HCT116 (cell line): ENCODE data around the gene CYP2A13. TPM values are rescaled to one million over a fixed set of nuclear protein-coding genes. Genes with fewer than 3 reads are reported as not detected.

Experiments
- ATAC-seq: fragments of 200-7000 bp; cut with Tn5 transposase; 2 replicates; pipeline ENCODE4 v1.9.1; 2020; ENCODE audit warnings: mild to moderate bottlenecking, moderate library complexity
- BruUV-seq: library from RNA; stranded (reverse); fragments of 400-500 nt; replicated peaks from 2 replicates; lab custom pipeline; 2021; lab: Mats Ljungman, UMichigan
- CTCF ChIA-PET: fragments of 300-600 bp; sonication (Branson Sonifier 250); formaldehyde crosslinking; loops from one replicate; lab custom pipeline; 2021; ENCODE audit warnings: antibody characterized with exemption; lab: Charles Lee
- POLR2A ChIA-PET: fragments of 300-600, 350-600 bp; sonication (Branson Sonifier 250); formaldehyde crosslinking; loops from one replicate; lab custom pipeline; 2021; ENCODE audit warnings: antibody characterized with exemption; lab: Charles Lee
- RAD21 ChIA-PET, 2 experiments: fragments of 300-600 bp; sonication (Branson Sonifier 250); formaldehyde crosslinking; loops; one replicate each; lab custom pipeline; 2023; ENCODE audit warnings: low total read pairs in 2 of 2; ENCODE audit not compliant: uncharacterized antibody in 2 of 2, unreplicated experiment in 2 of 2, low non-redundant PET in 1 of 2; lab: Charles Lee
- DNase-seq: peaks from one replicate; pipeline ENCODE4 v3.0.0-alpha.2; 2010; ENCODE audit warnings: low read depth, low spot score
- H2AFZ ChIP-seq: fragments of 200-600 bp; shearing (Covaris generic), sonication (generic); 2 replicates; pipeline ENCODE4 v1.6.1; 2017; ENCODE audit warnings: low read depth, mixed run types, mixed read lengths, antibody characterized with exemption, low read length; ENCODE audit not compliant: poor library complexity, severe bottlenecking
- H3K27ac ChIP-seq: 2 replicates; pipeline ENCODE4 v1.5.1; 2012; ENCODE audit warnings: low read depth, low read length
- H3K27me3 ChIP-seq: fragments of 200-600 bp; sonication (generic); 2 replicates; pipeline ENCODE4 v1.6.1; 2016; ENCODE audit warnings: mixed run types, low read length, mixed read lengths; ENCODE audit not compliant: insufficient read depth
- H3K36me3 ChIP-seq, 2 experiments: fragments of 200-500 bp in 1 of 2; fragments of 200-600 bp in 1 of 2; sonication (Bioruptor generic) in 1 of 2; sonication (generic) in 1 of 2; 2 replicates each; pipeline versions ENCODE4 v1.5.1 to v1.6.1; 2014 to 2016; ENCODE audit warnings: low read length in 2 of 2, inconsistent platforms in 1 of 2, mixed read lengths in 1 of 2, mixed run types in 1 of 2; ENCODE audit not compliant: insufficient read depth in 2 of 2, control insufficient read depth in 1 of 2
- H3K4me1 ChIP-seq, 2 experiments: fragments of 200-600 bp in 1 of 2; sonication (generic) in 1 of 2; 2 replicates each; pipeline versions ENCODE4 v1.5.1 to v1.6.1; 2012 to 2017; ENCODE audit warnings: low read length in 2 of 2, inconsistent platforms in 1 of 2, mild to moderate bottlenecking in 1 of 2, mixed read lengths in 1 of 2, mixed run types in 1 of 2, moderate library complexity in 1 of 2; ENCODE audit not compliant: insufficient read depth in 2 of 2, control insufficient read depth in 1 of 2
- H3K4me2 ChIP-seq: fragments of 200-600 bp; sonication (generic); 2 replicates; pipeline ENCODE4 v1.6.1; 2017; ENCODE audit warnings: mixed run types, low read length, mixed read lengths
- H3K4me3 ChIP-seq, 2 experiments: fragments of 200-600 bp in 1 of 2; sonication (generic) in 1 of 2; replicated peaks in 1 of 2; 2 replicates each; pipeline ENCODE4 v1.5.1; 2011 to 2016; ENCODE audit warnings: low read length in 2 of 2, control low read depth in 1 of 2, low read depth in 1 of 2, mild to moderate bottlenecking in 1 of 2, mixed read lengths in 1 of 2, mixed run types in 1 of 2
- H3K79me2 ChIP-seq: fragments of 200-600 bp; sonication (generic); 2 replicates; pipeline ENCODE4 v1.6.1; 2017; ENCODE audit warnings: mild to moderate bottlenecking, mixed run types, low read length, moderate library complexity, mixed read lengths; ENCODE audit not compliant: insufficient read depth
- H3K9ac ChIP-seq: fragments of 200-600 bp; sonication (generic); 2 replicates; pipeline ENCODE4 v1.6.1; 2016; ENCODE audit warnings: low read length, mixed read lengths
- H3K9me2 ChIP-seq: fragments of 200-600 bp; sonication (generic), shearing (Covaris generic); 2 replicates; pipeline ENCODE4 v1.6.1; 2017; ENCODE audit warnings: mixed run types, mild to moderate bottlenecking, moderate library complexity; ENCODE audit not compliant: insufficient read depth
- H3K9me3 ChIP-seq, 2 experiments: fragments of 200-500 bp in 1 of 2; fragments of 200-600 bp in 1 of 2; sonication (Bioruptor generic) in 1 of 2; sonication (generic) in 1 of 2; 2 replicates each; pipeline ENCODE4 v1.6.1; 2014 to 2017; ENCODE audit warnings: low read length in 2 of 2, mixed read lengths in 2 of 2, inconsistent platforms in 1 of 2, low read depth in 1 of 2, mild to moderate bottlenecking in 1 of 2, mixed run types in 1 of 2, moderate library complexity in 1 of 2; ENCODE audit not compliant: control insufficient read depth in 1 of 2, insufficient read depth in 1 of 2
- H4K20me1 ChIP-seq: fragments of 200-600 bp; sonication (generic), shearing (Covaris generic); 2 replicates; pipeline ENCODE4 v1.6.1; 2017; ENCODE audit warnings: mixed run types, mild to moderate bottlenecking, moderate library complexity; ENCODE audit not compliant: insufficient read depth
- CBX3 ChIP-seq: IDR thresholded peaks from 2 replicates; pipeline ENCODE4 v1.6.1; 2012; ENCODE audit warnings: low read depth
- CEBPB ChIP-seq: IDR thresholded peaks from 2 replicates; pipeline ENCODE4 v1.6.1; 2012; ENCODE audit warnings: low read depth
- EGR1 ChIP-seq: IDR thresholded peaks from 2 replicates; pipeline ENCODE4 v1.6.1; 2012; ENCODE audit warnings: low read depth
- ELF1 ChIP-seq: IDR thresholded peaks from 2 replicates; pipeline ENCODE4 v1.6.1; 2012; ENCODE audit warnings: low read depth, borderline replicate concordance
- EZH2phosphoT487 ChIP-seq: fragments of 200-600 bp; IDR thresholded peaks from 2 replicates; pipeline ENCODE4 v1.6.1; 2018; ENCODE audit warnings: antibody characterized with exemption, borderline replicate concordance
- FOSL1 ChIP-seq: IDR thresholded peaks from 2 replicates; pipeline ENCODE4 v1.6.1; 2012; ENCODE audit warnings: low read depth
- JUND ChIP-seq: IDR thresholded peaks from 2 replicates; pipeline ENCODE4 v1.6.1; 2012
- MAX ChIP-seq: IDR thresholded peaks from 2 replicates; pipeline ENCODE4 v1.6.1; 2012
- POLR2A ChIP-seq: IDR thresholded peaks from 2 replicates; pipeline ENCODE4 v1.7.0; 2011; ENCODE audit warnings: borderline replicate concordance; ENCODE audit not compliant: insufficient read depth, insufficient read length; ENCODE audit errors: extremely low read depth
- POLR2AphosphoS5 ChIP-seq: IDR thresholded peaks from 2 replicates; pipeline ENCODE4 v1.6.1; 2011; ENCODE audit warnings: mild to moderate bottlenecking, low read depth, low read length, moderate library complexity
- RAD21 ChIP-seq: IDR thresholded peaks from 2 replicates; pipeline ENCODE4 v1.6.1; 2012; ENCODE audit warnings: low read depth, mild to moderate bottlenecking
- SRF ChIP-seq: IDR thresholded peaks from 2 replicates; pipeline ENCODE4 v1.6.1; 2012; ENCODE audit warnings: low read depth
- YY1 ChIP-seq: IDR thresholded peaks from 2 replicates; pipeline ENCODE4 v1.6.1; 2011; ENCODE audit warnings: low read length, low read depth, moderate library complexity, mild to moderate bottlenecking; ENCODE audit not compliant: insufficient replicate concordance; ENCODE audit errors: extremely low read depth
- ZFX ChIP-seq: fragments of 450-650 bp; IDR thresholded peaks from 2 replicates; pipeline ENCODE4 v1.6.1; 2017
- ZNF274 ChIP-seq: fragments of 200-500 bp; sonication (Bioruptor generic); IDR thresholded peaks from 2 replicates; pipeline ENCODE4 v1.6.1; 2014; ENCODE audit warnings: mild to moderate bottlenecking, low read depth, low read length, inconsistent platforms
- intact Hi-C: fragments of 100-400 bp; cut with micrococcal nuclease; formaldehyde crosslinking; loops from 2 replicates; pipeline ENCODE4 v1.10.0; 2022
- total RNA-seq: library from RNA; stranded (reverse); gene quantifications from one replicate; pipeline ENCODE4 v1.2.1, GENCODE V29; 2021; ENCODE audit not compliant: unreplicated experiment
- TF ChIP-seq, protein P1 (sequence below), 3 experiments: fragments of 200-600 bp in 1 of 3; sonication (generic) in 1 of 3; IDR thresholded peaks in 2 of 3; conservative IDR thresholded peaks in 1 of 3; 2 replicates each; pipeline ENCODE4 v1.5.1; 2012 to 2017; ENCODE audit warnings: low read depth in 2 of 3, low read length in 2 of 3, antibody characterized with exemption in 1 of 3, borderline replicate concordance in 1 of 3, control low read depth in 1 of 3, mild to moderate bottlenecking in 1 of 3, mixed read lengths in 1 of 3, mixed run types in 1 of 3, moderate library complexity in 1 of 3; ENCODE audit not compliant: insufficient read depth in 1 of 3

CYP2A13 gene
- total RNA-seq, 1 experiment from 2014 or later = not detected

DNA sequence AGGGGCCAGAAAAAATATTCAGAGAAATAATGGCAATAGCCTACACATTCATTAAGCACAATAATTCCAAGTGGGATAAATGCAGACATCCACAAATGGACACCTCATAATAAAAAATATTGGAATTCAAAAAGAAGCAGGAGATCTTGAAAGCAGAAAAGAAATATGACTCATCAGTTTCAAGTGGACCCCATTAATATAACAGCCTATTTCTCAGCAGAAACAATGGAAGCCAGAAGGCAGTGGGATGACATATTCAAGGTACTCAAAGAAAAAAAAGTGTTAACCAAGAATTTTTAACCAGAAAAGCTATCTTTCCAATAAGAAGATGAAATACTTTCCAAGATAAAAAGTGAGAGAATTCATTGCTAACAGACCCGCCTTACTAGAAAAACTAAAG lies 48.4 kb upstream of the CYP2A13 start:
- H3K79me2 ChIP-seq = no peaks in the 10 kb centered on the region
- CTCF ChIA-PET = no interaction called here
- no peaks in the 10 kb centered on the region for H4K20me1 ChIP-seq
- H3K4me1 ChIP-seq = no peaks in the 10 kb centered on the region
- RAD21 ChIA-PET = no interaction called here
- no peak overlapping the region for H3K4me2 ChIP-seq
- DNase-seq (no peak), ATAC-seq (no peak)
- POLR2A ChIA-PET = no interaction called here
- no peaks in the 10 kb centered on the region for H3K27me3 ChIP-seq
- H2AFZ ChIP-seq = no peak overlapping the region
- no peaks in the 10 kb centered on the region for H3K36me3 ChIP-seq
- no peak overlapping the region for H3K4me3 ChIP-seq
- H3K27ac ChIP-seq = no peak overlapping the region
- no TSS peak for BruUV-seq
- H3K9me2 ChIP-seq = no peaks in the 10 kb centered on the region
- no peak for TF ChIP-seq EZH2phosphoT487
- TF ChIP-seq ELF1 = no peak
- no peak for TF ChIP-seq FOSL1
- TF ChIP-seq EGR1 = no peak
- TF ChIP-seq, protein P1, sequence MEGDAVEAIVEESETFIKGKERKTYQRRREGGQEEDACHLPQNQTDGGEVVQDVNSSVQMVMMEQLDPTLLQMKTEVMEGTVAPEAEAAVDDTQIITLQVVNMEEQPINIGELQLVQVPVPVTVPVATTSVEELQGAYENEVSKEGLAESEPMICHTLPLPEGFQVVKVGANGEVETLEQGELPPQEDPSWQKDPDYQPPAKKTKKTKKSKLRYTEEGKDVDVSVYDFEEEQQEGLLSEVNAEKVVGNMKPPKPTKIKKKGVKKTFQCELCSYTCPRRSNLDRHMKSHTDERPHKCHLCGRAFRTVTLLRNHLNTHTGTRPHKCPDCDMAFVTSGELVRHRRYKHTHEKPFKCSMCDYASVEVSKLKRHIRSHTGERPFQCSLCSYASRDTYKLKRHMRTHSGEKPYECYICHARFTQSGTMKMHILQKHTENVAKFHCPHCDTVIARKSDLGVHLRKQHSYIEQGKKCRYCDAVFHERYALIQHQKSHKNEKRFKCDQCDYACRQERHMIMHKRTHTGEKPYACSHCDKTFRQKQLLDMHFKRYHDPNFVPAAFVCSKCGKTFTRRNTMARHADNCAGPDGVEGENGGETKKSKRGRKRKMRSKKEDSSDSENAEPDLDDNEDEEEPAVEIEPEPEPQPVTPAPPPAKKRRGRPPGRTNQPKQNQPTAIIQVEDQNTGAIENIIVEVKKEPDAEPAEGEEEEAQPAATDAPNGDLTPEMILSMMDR (IDR thresholded peaks at IDR 0.05 in 2 of 3, conservative IDR thresholded peaks at IDR 0.05 in 1 of 3; ENCODE audit: borderline replicate concordance in 1 of 3, insufficient read depth in 1 of 3, low read depth in 2 of 3, low read length in 2 of 3) = no peak
- TF ChIP-seq MAX = no peak
- no peak for TF ChIP-seq POLR2AphosphoS5
- TF ChIP-seq CEBPB = no peak
- TF ChIP-seq POLR2A = no peak
- no peak for TF ChIP-seq ZNF274
- TF ChIP-seq CBX3 = no peak
- no peak for TF ChIP-seq RAD21
- no peak for TF ChIP-seq SRF
- TF ChIP-seq YY1 = no peak
- no peak for TF ChIP-seq JUND
- TF ChIP-seq ZFX = no peak
- intact Hi-C loops = no loop called here
- no peak overlapping the region for H3K9ac ChIP-seq
- H3K9me3 ChIP-seq = no peaks in the 10 kb centered on the region
